NCI-H446 treated with DMSO at 0.1 percent for 48 hours (cell line): ENCODE data around the gene TRAPPC2L.
"Not testable (repeated sequence)": the region's sequence is repeated elsewhere in the genome, so short reads cannot be mapped to it uniquely, and the experiment has no call there.

Experiments used
- DNase-seq: peaks from one replicate; lab custom pipeline; 2025; lab: John Stamatoyannopoulos, UW

Gene TRAPPC2L

DNA sequence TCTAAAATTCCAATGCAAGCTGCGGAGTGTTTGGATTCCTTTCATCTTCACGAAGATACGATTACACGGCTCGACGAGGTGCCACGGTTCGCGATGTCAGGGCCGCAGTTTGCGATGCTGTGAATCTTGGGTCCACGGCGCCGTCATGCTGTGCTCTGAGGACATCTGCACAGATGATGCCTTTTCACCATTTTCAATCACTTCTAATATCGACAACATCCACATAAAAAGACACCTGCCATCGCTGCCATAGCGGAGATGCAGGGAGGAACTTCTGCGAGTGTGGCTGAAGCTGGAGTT, 38.4 kb upstream of the TRAPPC2L start:
- no peak for DNase-seq

DNA sequence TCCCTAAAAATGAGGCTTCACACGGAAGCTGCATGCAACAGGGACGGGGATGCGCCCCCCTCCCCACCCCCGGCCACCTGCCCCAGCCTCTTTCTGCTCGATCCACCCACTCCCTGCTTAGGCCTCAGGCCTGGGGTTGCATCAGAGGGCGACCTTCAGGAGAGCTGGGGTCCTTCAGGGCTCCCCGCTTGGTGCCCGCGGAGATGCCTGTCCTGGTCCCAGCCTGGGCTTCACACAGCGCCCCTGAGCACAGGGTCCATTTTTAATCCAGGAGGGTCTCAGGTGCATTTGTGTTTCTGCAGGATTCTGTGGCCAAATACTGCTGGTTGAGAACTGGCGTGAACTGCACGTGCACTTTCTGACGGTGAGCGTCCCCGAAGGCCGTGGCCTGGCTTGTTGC, 37.8 kb upstream of the TRAPPC2L start:
- DNase-seq = no peak

- no peak for DNase-seq
Measured at GRCh38 chr16:88820385-88821025, 36.4 kb upstream of the TRAPPC2L start.

- DNase-seq = no peak
Measured at GRCh38 chr16:88821168-88821850, 35.6 kb upstream of the TRAPPC2L start.

GRCh38 chr16:88822281-88823040, 34.5 kb upstream of the TRAPPC2L start:
- DNase-seq = no peak

DNA sequence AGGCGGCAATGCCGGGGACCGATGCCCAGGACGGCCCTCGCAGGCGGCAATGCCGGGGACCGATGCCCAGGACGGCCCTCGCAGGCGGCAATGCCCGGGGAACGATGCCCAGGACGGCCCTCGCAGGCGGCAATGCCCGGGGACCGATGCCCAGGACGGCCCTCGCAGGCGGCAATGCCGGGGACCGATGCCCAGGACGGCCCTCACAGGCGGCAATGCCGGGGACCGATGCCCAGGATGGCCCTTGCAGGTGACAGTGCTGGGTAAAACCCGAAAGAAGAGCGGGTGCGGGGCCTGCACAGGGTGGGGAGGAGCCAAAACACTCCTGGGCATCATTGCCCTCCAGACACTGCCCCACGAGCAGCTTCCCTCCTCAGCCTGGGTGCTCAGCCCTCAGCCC, 33.3 kb upstream of the TRAPPC2L start:
- not testable (repeated sequence) for DNase-seq

- no peak for DNase-seq
Measured at GRCh38 chr16:88824256-88825077, 32.5 kb upstream of the TRAPPC2L start.

- no peak for DNase-seq
Measured at GRCh38 chr16:88825146-88825545, 31.8 kb upstream of the TRAPPC2L start.

DNA sequence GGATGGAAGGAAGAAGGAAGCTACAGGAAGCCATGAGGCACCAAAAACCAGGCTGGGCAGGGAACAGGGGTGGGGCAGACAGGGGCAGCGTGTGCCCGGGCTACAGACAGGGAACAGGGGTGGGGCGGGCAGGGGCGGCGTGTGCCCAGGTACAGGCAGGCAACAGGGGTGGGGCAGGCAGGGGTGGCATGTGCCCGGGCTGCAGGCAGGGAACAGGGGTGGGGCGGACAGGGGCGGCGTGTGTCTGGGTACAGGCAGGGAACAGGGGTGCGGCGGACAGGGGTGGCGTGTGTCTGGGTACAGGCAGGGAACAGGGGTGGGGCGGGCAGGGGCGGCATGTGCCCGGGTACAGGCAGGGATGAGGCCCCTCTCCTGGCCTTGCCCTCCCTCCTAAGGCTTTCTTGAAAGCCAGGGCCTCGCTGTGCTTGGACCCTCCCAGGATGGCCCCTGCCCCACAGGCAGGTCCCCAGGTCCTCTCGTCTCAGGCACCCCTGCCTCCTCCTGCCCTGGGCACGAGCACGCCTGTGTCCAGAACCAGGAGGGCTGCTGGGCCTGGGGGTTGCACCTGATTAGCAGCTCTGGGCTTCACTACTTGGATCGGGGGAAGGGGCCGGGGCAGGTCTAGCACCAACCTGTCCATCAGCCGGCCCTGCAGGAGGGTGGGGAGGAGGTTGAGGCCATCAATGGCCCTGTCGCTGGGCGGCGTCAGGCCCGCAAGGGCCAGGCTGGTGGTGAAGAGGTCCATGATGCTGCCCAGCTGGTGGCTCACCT, 30.7 kb upstream of the TRAPPC2L start:
- DNase-seq = no peak

GRCh38 chr16:88827727-88828126, 29.2 kb upstream of the TRAPPC2L start:
- no peak for DNase-seq

DNA sequence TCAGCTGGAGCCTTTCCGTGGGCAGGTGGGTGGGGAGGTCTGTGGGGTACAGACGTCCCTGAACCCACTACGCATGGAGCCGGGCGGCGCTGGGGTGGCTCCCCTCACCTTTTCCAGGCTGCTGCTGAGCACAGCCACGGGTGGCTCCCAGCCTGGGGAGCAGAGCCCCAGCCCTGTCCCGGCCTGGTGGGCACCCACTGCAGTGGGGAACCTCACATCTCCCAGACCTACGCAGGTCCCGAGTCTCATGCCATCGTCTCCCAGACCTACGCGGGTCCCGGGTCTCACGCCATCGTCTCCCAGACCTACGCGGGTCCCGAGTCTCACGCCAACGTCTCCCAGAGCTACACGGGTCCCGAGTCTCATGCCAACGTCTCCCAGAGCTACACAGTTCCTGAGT, 28.2 kb upstream of the TRAPPC2L start:
- DNase-seq = no peak

DNA sequence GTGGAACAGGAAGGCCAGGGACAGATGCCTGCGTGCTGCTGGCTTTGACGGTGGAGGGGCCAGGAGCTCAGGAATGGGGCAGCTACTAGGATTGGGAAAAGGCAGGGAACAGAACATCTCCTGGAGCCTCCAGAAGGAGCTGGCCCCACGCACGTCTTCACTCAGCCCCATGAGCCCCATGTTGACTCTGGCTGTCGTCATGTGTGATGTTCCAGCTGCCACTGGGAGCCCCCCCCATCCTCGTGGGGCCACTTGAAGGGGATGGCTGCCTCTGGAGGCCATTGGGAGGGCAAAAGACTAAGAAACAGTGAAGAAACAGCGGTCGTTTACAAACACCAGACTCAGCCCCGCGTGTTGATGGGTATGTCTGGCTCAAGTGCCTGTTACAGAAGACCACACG, 26.7 kb upstream of the TRAPPC2L start:
- DNase-seq = no peak

GRCh38 chr16:88830783-88831182, 26.1 kb upstream of the TRAPPC2L start:
- DNase-seq = no peak

DNA sequence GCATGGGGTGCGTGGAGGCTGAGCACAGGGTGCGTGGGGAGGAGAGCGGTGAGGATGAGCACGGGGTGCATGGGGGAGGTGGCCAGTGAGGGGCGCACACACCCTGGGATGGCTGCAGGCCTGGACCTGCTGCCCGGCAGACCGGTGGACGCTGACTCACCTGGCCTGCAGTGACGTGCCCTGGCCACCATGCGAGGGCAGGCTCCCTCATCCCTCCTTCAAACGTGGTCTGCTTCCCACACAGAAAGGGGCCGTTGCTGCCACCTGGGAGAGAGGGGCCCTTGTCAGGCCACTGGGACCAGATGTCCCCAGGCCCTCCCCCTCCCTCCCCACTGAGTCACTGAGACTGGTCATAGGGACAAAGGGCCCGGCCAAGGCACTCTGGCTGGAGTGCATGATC, 25.1 kb upstream of the TRAPPC2L start:
- no peak for DNase-seq

DNA sequence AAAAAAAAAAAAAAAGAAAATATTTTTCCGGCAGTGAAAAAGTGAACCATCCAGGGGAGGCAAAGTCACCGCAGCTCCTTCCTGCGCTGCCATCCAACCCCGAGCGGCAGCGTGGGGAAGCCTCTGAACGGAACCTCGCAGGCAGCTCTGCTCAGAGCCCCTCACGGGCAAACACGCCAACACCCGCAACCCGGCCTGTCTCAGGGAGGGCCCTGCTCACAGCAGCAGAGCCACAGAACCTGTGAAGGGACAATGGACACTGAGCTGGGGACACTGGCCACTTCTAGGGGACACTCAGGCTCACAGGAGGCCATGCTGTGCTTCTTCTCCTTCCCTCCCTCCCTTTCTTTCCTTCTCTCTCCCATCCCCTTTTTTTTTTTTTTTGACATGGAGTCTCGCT, 23.8 kb upstream of the TRAPPC2L start:
- no peak for DNase-seq

GRCh38 chr16:88834670-88835069, 22.3 kb upstream of the TRAPPC2L start:
- DNase-seq = no peak

DNA sequence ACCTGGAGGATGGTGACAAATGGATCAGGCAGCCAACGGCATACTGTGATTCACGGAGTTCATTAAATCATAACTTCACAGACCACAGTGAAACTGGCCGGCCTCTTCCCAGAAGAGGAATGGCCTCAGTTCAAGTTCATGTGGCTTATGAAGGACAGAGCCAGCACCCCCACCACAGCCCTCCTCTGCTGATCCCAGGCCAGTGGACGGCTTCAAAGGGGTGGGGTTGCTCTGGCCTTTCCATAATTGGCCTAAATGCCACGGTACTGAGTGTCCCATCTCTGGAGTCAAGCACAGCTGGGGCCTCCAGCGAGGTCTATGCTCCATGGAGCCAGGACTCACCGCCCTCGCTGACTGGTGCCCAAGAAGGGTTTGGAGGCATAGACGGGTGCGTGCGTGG, 21.5 kb upstream of the TRAPPC2L start:
- no peak for DNase-seq

GRCh38 chr16:88835818-88836217, 21.1 kb upstream of the TRAPPC2L start:
- DNase-seq = no peak

- no peak for DNase-seq
Measured at GRCh38 chr16:88836791-88837190, 20.1 kb upstream of the TRAPPC2L start.

DNA sequence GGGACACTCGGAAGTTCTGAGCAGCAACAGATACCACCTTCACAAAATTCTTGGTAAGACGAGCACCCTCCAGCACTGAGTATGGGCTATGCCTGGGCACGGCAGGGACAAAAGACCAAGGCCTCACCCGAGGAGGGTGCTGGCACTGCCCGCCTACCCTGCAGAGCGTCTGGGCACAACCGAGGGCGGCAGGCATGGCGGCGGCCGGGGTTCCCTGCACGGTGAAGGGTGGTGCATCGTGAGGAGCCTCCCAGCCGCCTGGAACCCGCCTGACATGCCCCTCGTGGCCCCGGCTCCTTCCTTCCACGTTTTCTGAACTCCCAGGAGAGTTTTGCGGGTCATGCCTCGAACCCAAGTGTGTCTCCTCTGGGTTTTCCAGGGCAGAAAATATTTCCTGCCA, 19.1 kb upstream of the TRAPPC2L start:
- DNase-seq = no peak

GRCh38 chr16:88838566-88838965, 18.4 kb upstream of the TRAPPC2L start:
- no peak for DNase-seq

- DNase-seq = no peak
Measured at GRCh38 chr16:88839026-88839529, 17.8 kb upstream of the TRAPPC2L start.
